ENCODE data around the gene SCARF2. TPM values are rescaled to one million over a fixed set of nuclear protein-coding genes. Genes with fewer than 3 reads are reported as not detected.
A peak's percentile ranks its signal among the peaks of the same experiment; 100 is the strongest.

Gene SCARF2
- total RNA-seq, 4 donors from 2014 or later, result 1.1 to 6.9 (median 2.4) TPM

- H3K4me3 ChIP-seq, result peak overlapping the region; percentile 9 to 62 (median 32)
- WGBS, 2 donors, result 47% methylated on average over 3 of the region's 94 CpGs; no CpG with 5 or more reads in 1 of the 2 donors
- no peaks in the 10 kb centered on the region for H3K9me3 ChIP-seq
- peaks cover 0 to 25% (median 0%) of the 10 kb centered on the region in 3 donors for H3K36me3 ChIP-seq
- peaks cover 30 to 63% (median 30%) of the 10 kb centered on the region in 3 donors for H3K4me1 ChIP-seq
- DNase-seq, result no peak
- peaks cover 0 to 100% (median 5%) of the 10 kb centered on the region in 4 donors for H3K27me3 ChIP-seq
- TF ChIP-seq POLR2A (IDR thresholded peaks at IDR 0.05), result no peak
- peak; percentile 8 to 51 (median 22) for TF ChIP-seq CTCF (IDR thresholded peaks at IDR 0.05)
- intact Hi-C loops (cut with DNase I), result no loop called here
- no peak overlapping the region for H3K27ac ChIP-seq
These were observed 6.7 kb downstream of the SCARF2 start for GRCh38 chr22:20430720-20431510.

- WGBS, 2 donors, result 36% methylated on average over 20 of the region's 37 CpGs; no CpG with 5 or more reads in 1 of the 2 donors
- Histone ChIP-seq H3K9me3 (no peaks in the 10 kb centered on the region), H3K27me3 (peaks cover 0 to 100% (median 4%) of the 10 kb centered on the region in 4 donors), H3K36me3 (peaks cover 0 to 32% (median 0%) of the 10 kb centered on the region in 3 donors), H3K27ac (no peak overlapping the region), H3K4me1 (peaks cover 27 to 63% (median 37%) of the 10 kb centered on the region in 3 donors), H3K4me3 (peak overlapping the region; percentile 13 to 62 (median 44))
- TF ChIP-seq POLR2A (IDR thresholded peaks at IDR 0.05), result no peak
- no peak for TF ChIP-seq CTCF (IDR thresholded peaks at IDR 0.05)
- no peak for DNase-seq
- intact Hi-C loops (cut with DNase I), result no loop called here
These were observed 7.4 kb downstream of the SCARF2 start for GRCh38 chr22:20430101-20430719.

DNA sequence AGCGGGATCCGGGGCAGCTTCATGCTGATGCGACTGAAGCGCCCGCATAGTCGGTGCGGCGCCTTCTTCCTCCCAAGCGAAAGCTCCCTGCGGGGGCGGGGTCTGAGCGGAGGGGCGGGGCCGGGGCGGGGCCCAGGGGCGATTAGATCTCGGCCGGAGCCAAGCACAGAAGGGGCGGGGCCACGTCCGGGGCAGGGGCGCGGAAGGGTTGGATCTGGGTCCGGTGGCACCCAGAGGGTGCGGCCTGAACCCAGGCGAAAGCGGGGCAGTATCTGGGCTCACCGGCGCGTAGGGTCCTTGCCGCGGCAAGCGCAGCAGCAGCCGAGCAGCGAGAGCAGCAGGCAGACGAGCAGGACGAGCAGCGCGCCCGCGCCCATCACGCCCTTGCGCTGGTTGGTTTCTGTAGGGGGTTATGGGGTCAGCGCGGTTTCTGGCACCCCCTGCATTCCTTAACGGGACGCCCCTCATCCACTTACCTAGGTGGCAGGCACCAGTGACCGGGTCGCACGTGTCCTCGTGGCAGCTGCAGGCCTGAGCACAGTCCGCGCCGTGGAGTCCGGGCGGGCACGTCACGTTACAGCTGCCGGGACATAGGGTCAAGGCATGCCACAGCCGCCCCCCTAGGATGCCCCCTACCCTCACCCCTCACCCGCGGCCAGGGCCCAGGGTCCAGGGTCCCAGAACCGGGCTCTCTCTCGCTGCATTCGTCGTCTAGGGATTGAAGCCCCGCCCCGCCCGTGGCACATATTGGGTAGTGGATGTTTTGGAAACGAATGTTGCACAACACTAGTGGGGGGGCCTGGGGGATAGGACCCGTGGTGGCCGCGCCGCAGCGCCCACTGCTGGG lies 8.1 kb downstream of the SCARF2 start:
- peaks cover 0 to 32% (median 0%) of the 10 kb centered on the region in 3 donors for H3K36me3 ChIP-seq
- intact Hi-C loops (cut with DNase I), result no loop called here
- no peak overlapping the region for H3K27ac ChIP-seq
- TF ChIP-seq POLR2A (IDR thresholded peaks at IDR 0.05) (no peak), CTCF (IDR thresholded peaks at IDR 0.05) (no peak)
- peaks cover 30 to 65% (median 45%) of the 10 kb centered on the region in 3 donors for H3K4me1 ChIP-seq
- DNase-seq, result no peak
- peak overlapping the region; percentile 18 to 62 (median 44) for H3K4me3 ChIP-seq
- H3K9me3 ChIP-seq, result no peaks in the 10 kb centered on the region
- 51% methylated on average over 7 of the region's 75 CpGs; no CpG with 5 or more reads in 1 of the 2 donors for WGBS, 2 donors
- H3K27me3 ChIP-seq, result peaks cover 0 to 100% (median 4%) of the 10 kb centered on the region in 4 donors

GRCh38 chr22:20428496-20429253 lies 8.9 kb downstream of the SCARF2 start:
- Histone ChIP-seq H3K36me3 (peaks cover 0 to 32% (median 0%) of the 10 kb centered on the region in 3 donors), H3K4me3 (peak overlapping the region; percentile 18 to 62 (median 44)), H3K27ac (no peak overlapping the region), H3K27me3 (peaks cover 0 to 100% (median 2%) of the 10 kb centered on the region in 4 donors), H3K9me3 (no peaks in the 10 kb centered on the region), H3K4me1 (peaks cover 39 to 73% (median 47%) of the 10 kb centered on the region in 3 donors)
- TF ChIP-seq CTCF (IDR thresholded peaks at IDR 0.05), result no peak
- TF ChIP-seq POLR2A (IDR thresholded peaks at IDR 0.05), result no peak
- 32 to 40% methylated on average over 12 to 17 of the region's 23 CpGs for WGBS, 2 donors
- DNase-seq, result no peak
- intact Hi-C loops (cut with DNase I), result no loop called here

Data from esophagus squamous epithelium (tissue), 5 donors.